ENCODE data around the gene CRYGB.

GRCh38 chr2:208183972-208184705 is 38.2 kb upstream of the CRYGB start:
- TF ChIP-seq CTCF (IDR thresholded peaks at IDR 0.05) (no peak), POLR2AphosphoS5 (IDR thresholded peaks at IDR 0.05) (no peak), POLR2A (IDR thresholded peaks at IDR 0.05) (no peak), EP300 (IDR thresholded peaks at IDR 0.05) (no peak)

Measured in gastroesophageal sphincter (tissue), 3 donors.